ENCODE measurements around the gene MRPL28.
A peak's percentile ranks its signal among the peaks of the same experiment; 100 is the strongest.
"Not testable (repeated sequence)": the region's sequence is repeated elsewhere in the genome, so short reads cannot be mapped to it uniquely, and the experiment has no call there.

Gene MRPL28

GRCh38 chr16:359067-359763 is 11.1 kb downstream of the MRPL28 start:
- no peak for DNase-seq (ENCODE audit: low spot score)

GRCh38 chr16:356741-357140 is 13.6 kb downstream of the MRPL28 start:
- no peak for DNase-seq (ENCODE audit: low spot score)

- DNase-seq (ENCODE audit: low spot score), result no peak
Observed at GRCh38 chr16:354971-355461, 15.3 kb downstream of the MRPL28 start.

GRCh38 chr16:354291-354881 is 16.0 kb downstream of the MRPL28 start:
- DNase-seq (ENCODE audit: low spot score), result no peak

GRCh38 chr16:353404-354290 is 16.7 kb downstream of the MRPL28 start:
- DNase-seq (ENCODE audit: low spot score), result no peak

- DNase-seq (ENCODE audit: low spot score), result peak; percentile 95
Observed at GRCh38 chr16:352547-353403, 17.6 kb downstream of the MRPL28 start, which contains the start of gene AXIN1. Gene AXIN1 (minus strand): TSS chr16:352723. CDS start chr16:347025, 5,698 bp downstream.

- no peak for DNase-seq (ENCODE audit: low spot score)
Observed at GRCh38 chr16:351804-352520, 18.4 kb downstream of the MRPL28 start.

- no peak for DNase-seq (ENCODE audit: low spot score)
Observed at GRCh38 chr16:350203-350602, 20.1 kb downstream of the MRPL28 start.

GRCh38 chr16:349211-349610 is 21.1 kb downstream of the MRPL28 start:
- DNase-seq (ENCODE audit: low spot score), result no peak

- DNase-seq (ENCODE audit: low spot score), result not testable (repeated sequence)
Observed at GRCh38 chr16:348495-348894, 21.8 kb downstream of the MRPL28 start.

- no peak for DNase-seq (ENCODE audit: low spot score)
Observed at GRCh38 chr16:347203-347602, 23.1 kb downstream of the MRPL28 start.

- no peak for DNase-seq (ENCODE audit: low spot score)
Observed at GRCh38 chr16:346587-346986, 23.8 kb downstream of the MRPL28 start.

- DNase-seq (ENCODE audit: low spot score), result no peak
Observed at GRCh38 chr16:345772-346171, 24.6 kb downstream of the MRPL28 start.

GRCh38 chr16:342455-343213 is 27.7 kb downstream of the MRPL28 start:
- DNase-seq (ENCODE audit: low spot score), result no peak

- DNase-seq (ENCODE audit: low spot score), result not testable (repeated sequence)
Observed at GRCh38 chr16:341974-342336, 28.4 kb downstream of the MRPL28 start.

- DNase-seq (ENCODE audit: low spot score), result not testable (repeated sequence)
Observed at GRCh38 chr16:341095-341973, 29.0 kb downstream of the MRPL28 start.

- DNase-seq (ENCODE audit: low spot score), result no peak
Observed at GRCh38 chr16:340370-341091, 29.8 kb downstream of the MRPL28 start.

- no peak for DNase-seq (ENCODE audit: low spot score)
Observed at GRCh38 chr16:339680-340079, 30.7 kb downstream of the MRPL28 start.

Data from left forelimb (tissue), 1 donor.